Tongue (tissue), 2 donors: ENCODE measurements around the gene KLC1. TPM values are rescaled to one million over a fixed set of nuclear protein-coding genes. Genes with fewer than 3 reads are reported as not detected.
"Not testable (repeated sequence)": the region's sequence is repeated elsewhere in the genome, so short reads cannot be mapped to it uniquely, and the experiment has no call there.

Experiments
- DNase-seq: peaks from one replicate; pipeline ENCODE4 v3.0.0-alpha.2; 2015
- total RNA-seq: library from RNA; depleted of rRNA; stranded (reverse); fragments of >200 nt; gene quantifications from one replicate; pipeline ENCODE4 v1.2.3, GENCODE V29; 2014

The KLC1 gene
- total RNA-seq, 1 donor from 2014 or later: 273 TPM

GRCh38 chr14:103625356-103626095 lies 3.5 kb upstream of the KLC1 start:
- no peak for DNase-seq

GRCh38 chr14:103626146-103626850 lies 2.7 kb upstream of the KLC1 start:
- DNase-seq: peak; percentile 63

- no peak for DNase-seq
These were observed 1.7 kb upstream of the KLC1 start for GRCh38 chr14:103627073-103628025.

GRCh38 chr14:103628221-103628683 lies 759 bp upstream of the KLC1 start:
- DNase-seq: peak; percentile 55

- peak; percentile 61 for DNase-seq
These were observed 601 bp downstream of the KLC1 start for GRCh38 chr14:103629503-103630121.

GRCh38 chr14:103630364-103631108 lies 1.5 kb downstream of the KLC1 start:
- no peak for DNase-seq

- DNase-seq: no peak
These were observed 4.4 kb downstream of the KLC1 start for GRCh38 chr14:103633391-103633790.

- no peak for DNase-seq
These were observed 5.1 kb downstream of the KLC1 start for GRCh38 chr14:103634156-103634555.

GRCh38 chr14:103638594-103638993 lies 9.6 kb downstream of the KLC1 start:
- DNase-seq: no peak

- no peak for DNase-seq
These were observed 12.2 kb downstream of the KLC1 start for GRCh38 chr14:103641161-103641560.

GRCh38 chr14:103646189-103646588 lies 17.2 kb downstream of the KLC1 start:
- no peak for DNase-seq

- no peak for DNase-seq
These were observed 20.0 kb downstream of the KLC1 start for GRCh38 chr14:103649001-103649400.

- DNase-seq: no peak
These were observed 21.2 kb downstream of the KLC1 start for GRCh38 chr14:103650213-103650612.

- no peak for DNase-seq
These were observed 22.6 kb downstream of the KLC1 start for GRCh38 chr14:103651585-103651984.

- DNase-seq: no peak
These were observed 23.8 kb downstream of the KLC1 start for GRCh38 chr14:103652806-103653205.

- not testable (repeated sequence) for DNase-seq
These were observed 24.3 kb downstream of the KLC1 start for GRCh38 chr14:103653336-103653735.

- no peak for DNase-seq
These were observed 24.8 kb downstream of the KLC1 start for GRCh38 chr14:103653805-103654204.

- DNase-seq: no peak
These were observed 25.6 kb downstream of the KLC1 start for GRCh38 chr14:103654619-103655018.

GRCh38 chr14:103656031-103656755 lies 27.2 kb downstream of the KLC1 start:
- no peak for DNase-seq

- DNase-seq: no peak
These were observed 27.7 kb downstream of the KLC1 start for GRCh38 chr14:103656756-103657133.

- DNase-seq: no peak
These were observed 28.5 kb downstream of the KLC1 start for GRCh38 chr14:103657471-103657870.
